ENCODE results near the gene POFUT2.

POFUT2 gene

DNA sequence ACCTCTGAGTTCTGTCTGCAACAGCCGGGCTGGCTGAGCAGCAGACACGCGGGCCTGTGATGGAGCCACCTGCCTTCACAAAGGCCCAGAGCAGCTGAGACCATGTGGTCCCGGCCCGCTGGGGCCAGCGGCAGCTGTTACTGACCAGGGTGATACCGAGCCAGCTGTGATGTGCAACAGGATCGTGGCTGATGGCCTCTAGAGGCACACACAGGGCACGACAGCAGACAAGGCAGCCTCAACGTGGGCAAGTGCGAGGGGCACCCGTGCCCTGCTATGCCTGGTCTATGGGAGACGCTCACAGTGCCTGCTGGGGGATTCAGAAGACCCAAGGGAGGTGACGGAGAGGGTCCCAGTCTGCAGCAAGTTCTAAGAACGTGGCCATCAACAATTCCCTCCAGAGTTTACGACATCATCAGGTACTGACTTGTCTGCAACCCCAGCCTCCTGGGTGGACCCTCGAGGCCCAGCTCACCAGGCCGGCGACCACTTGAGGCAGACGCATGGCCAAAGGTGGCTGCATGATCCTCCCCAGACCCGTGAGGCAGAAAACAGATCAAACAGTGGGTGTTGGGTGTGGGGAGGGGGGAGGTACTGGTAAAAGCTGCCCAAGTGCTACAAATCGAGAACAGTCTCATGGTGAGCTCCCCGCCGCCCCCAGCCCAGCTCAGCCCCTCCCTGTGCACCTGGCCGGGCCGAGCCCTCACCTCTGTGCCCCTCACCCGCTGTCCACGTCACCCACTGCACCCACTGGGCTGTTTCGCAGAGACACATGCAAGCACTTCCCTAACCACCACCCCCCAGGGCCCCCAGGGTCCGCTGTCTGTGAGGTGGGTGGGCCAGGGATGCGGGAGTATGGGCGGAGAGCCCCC lies 6.0 kb downstream of the POFUT2 start:
- peak; percentile 63 for DNase-seq

DNA sequence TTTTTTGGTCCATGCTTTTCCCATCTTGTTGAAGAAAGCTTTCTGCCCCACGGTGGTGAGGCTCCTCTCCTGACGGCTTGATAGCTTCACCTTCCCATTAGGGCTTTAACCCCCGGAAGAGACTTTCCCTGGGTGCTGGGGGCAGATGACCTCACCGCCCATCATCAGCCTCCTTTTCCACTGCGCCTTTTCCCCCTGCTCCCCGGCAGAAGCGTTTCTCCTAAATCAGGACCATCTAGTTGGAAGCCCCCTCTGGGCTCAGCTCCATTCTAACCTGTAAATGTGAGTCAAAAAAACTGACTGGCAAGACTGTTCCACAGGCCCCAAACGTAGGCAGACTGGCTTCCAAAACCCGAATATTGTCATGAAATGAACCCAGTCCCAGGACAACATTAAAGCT lies 6.7 kb downstream of the POFUT2 start:
- DNase-seq: no peak

DNA sequence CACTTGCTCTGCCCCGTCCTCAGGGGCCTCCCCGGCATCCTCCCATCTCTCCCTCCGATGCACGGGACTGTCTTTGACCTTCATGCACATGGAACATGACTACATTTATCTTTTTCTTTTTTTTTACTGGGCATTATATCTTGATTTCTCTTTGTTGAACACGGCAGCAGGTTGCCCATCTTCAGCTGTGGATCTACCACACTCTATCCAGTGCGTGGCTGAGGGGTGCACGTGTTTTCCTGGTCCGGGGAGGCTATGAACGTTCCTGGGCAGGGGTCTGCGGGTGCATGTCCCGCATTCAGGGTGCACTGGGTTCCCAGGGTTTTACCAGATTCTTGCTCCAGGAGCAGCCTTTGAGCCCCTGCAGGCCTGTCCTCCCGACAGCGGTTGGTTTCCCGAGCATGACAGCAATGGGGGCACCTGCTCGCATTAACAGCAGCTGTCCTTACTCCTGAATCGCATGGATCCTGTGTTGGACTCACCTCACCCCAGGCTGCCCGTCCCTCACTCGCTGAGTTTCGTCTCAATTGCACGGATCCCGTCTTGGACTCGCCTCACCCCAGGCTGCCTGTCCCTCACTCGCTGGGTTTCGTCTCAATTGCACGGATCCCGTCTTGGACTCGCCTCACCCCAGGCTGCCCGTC lies 7.4 kb downstream of the POFUT2 start:
- no peak for DNase-seq

DNA sequence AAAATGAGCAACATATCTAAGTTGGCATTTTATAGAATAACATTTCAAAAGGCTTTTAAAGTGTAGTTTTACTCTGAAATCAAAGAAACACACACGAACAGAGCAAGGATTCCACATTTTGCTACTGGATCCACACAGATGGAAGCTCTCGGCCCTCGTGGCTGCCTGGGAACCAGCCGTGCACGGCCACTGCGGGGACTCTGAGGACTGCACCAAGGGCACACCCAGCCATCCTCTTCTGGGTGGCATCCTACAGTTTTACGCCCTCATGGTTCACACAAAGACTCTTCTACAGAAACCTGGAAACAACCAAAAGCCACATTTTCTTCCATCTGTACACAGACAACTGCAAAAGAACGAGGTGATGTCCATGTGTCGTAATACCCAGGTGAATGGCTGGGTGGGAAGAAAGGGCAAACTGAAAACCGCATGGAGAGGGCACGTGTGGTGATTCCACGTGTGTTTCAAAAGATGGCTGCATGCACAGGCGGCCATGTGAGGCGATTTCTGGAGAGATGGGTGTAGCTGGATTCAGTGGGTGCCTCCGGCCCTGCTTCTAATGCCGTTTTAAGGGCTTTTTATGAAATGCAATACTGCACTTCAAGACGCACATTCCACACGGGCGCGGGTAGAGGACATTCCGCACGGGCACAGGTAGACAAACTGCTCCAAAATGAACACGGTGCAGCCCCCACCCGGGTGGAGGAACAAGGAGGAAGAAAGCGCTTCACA lies 8.1 kb downstream of the POFUT2 start:
- DNase-seq: no peak

DNA sequence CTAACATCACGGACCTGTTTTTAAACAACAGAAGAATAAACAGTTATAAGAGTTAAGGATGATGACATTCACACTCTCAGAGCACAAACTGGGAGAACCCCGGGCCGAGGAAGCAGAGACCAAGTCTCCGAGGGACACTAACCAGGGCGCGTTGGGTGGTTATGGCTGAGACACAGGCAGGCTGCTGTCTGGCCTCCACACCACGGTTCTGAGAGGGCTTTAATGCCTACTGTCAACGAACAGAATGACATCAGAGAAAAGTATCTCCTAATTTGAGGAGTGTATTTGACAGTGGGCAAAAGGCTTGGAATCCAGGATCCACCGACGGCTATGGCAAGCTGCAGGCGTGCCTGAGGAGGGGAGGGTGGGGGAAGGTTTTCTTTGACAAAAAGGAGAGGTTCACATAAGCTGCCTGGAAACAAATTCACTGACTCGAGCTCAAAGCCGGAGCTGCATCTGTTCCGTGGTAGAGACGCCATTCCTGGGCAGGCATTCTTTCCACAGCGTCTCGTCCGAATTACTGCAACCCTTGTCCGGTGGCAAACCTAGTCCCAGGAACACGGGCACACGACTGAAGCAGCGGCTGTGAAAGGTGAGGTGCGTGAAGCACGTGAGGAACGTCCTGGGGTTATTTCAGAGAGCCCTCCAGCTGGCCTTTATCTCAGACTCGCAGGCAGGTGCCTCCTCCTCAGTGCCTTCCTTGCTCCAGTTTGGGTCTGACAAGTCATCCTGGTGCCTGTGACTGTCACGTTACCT lies 9.4 kb downstream of the POFUT2 start:
- DNase-seq: no peak

DNA sequence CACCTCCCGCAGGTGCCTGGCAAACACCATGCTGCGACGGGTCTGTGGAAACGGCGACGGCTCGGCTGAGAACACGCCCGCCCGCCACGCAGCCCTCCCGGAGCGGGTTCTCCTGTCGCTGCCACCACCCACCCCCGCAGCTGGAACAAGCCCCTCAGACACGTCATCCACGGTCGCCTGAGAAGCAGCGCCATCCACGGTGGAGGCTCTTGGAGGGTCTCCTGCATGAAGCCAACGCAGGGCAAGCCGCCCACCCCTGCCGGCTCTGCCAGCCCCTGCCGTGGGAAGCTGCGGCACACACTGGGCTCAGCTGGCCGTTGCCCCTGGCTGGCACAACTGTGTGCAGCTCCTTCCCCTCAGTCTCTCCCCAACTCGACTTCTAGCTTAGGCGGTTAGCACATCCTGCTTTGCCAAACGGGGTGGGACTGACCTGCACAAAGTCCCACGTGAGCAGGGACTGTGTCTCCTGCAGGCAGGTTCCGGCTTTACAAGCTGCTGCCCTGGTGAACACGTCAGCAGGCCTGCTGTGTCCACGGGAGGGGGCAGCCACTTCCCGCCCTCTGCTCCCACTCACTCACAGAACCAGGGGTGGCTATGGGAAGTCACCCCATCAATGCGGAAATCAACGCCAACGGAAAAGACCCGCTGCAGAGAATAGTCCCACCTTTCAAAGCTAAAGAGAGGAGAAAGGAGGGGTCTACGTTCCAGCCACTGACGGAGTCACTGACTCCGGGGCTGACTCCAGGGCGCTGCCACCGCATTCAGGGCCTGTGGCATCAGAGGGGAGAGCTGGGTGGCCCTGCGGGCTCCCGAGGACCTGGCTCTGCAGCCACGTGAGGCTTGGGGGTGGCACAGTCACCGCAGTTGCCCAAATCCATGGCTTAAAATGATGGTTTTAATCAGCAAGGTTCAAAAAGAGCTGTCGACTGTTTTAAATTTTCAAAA lies 10.3 kb downstream of the POFUT2 start:
- DNase-seq: no peak

DNA sequence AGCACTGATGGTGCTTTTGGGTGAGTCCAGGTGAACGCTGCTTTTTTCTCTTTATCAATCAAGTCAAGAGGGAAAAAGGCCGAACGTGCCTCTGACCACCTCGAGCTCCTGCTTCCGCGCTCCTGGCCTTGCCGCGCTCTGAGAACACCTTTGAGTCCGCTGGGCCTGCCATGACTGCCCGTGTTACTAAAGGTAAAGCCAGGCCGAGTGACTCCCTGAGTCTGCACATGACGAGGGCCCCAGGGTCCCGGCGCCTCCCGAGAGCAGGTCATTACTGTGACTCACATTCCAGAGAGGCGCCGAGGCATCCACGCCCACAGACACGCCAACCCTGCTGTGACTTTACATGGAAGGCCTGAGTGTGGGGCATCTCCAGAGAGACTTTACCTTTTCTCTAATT lies 11.1 kb downstream of the POFUT2 start:
- DNase-seq: no peak

DNA sequence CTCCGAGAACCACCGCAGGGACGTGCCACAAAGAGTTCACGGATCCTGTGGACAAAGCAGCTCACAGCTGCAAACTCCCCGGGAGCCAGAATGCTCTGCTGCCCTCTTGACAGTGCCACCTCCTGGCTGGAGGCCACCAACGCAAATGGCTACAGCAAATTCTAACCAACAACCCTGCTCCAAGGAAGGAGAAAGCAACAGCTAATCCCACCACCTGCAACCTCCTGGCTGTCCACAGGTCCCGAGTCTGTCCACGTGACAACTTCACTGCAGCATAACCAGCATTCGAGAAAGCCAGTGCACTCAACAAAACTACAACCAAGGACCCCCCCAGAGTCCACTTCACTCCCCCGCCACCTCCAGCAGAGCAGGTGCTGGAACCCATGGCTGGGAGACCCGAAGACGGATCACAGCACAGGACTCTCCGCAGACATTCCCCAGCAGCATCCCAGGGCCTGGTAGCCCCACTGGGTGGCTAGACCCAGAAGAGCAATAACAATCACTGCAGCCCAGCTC lies 17.3 kb downstream of the POFUT2 start:
- no peak for DNase-seq

DNA sequence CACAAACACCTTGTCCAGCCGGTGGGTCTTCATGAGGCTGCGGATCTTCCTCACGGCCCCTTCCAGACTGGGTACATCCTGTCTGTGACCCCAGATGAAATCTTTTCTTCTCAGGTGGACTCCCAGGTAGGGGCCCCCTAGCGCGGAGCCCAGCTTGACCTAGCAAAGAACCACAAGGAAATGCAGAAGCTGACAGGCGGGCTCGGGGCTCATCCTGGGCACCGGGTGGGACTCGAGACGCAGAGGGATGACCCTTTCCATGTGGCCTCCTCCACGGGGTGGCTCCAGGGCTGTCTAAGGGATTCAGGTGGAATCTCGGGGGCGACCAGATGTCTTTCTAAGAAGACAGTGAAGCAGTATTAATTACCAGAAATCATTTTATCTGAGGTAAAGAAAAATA lies 17.8 kb downstream of the POFUT2 start:
- no peak for DNase-seq

DNA sequence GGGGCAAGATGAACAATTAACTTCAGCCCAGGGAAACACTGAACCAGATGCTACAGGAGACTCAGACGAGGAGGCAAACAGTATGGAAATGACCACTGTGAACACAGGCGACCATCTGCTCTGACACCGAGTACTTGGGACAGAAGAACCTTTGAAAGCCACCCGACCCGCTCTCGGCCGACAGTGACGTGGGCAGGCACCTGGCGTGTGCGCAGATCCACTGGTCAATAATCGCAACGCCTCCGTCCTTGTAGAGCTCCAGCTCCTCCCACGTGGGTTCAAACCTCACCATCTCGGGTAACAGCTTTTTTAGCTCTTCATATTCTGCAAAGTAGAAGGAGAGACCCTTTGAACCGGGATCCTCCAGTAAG lies 20.3 kb downstream of the POFUT2 start:
- no peak for DNase-seq

DNA sequence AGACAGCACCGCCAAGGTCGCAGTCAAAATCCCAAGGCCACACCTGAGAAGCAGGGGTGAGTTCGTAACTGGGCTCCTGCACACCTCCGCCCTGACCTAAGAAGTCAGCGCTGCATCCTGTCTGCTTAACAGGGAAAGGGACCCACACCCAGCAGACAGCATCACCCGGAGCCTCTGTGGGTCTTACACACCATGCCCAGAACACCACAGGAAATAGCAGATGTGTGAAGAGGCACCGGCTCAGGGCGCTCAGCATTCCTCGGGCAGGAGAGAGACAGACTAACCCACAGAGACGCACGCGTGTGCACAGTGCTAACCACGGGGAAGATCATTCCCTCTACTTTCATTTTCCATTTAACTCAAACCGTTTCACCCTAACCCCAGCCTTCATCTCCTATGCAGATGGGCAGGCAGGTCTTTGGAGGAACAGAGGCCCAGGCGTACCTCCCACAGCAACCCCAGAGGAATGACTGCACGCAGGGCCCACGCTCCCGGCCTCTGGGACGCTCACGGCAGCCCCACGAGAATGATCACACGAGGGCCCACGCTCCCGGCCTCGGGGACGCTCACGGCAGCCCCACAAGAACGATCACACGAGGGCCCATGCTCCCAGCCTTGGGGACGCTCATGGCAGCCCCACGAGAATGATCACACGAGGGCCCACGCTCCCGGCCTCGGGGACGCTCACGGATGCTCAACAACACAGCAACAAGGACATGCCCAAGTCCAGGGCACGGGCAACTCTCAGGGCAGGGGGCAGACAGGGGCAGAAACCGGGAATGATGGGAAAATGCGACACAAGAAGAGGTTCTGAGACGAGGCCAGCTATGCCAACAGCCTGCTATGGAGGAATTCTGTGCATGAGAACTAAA lies 20.9 kb downstream of the POFUT2 start:
- no peak for DNase-seq

DNA sequence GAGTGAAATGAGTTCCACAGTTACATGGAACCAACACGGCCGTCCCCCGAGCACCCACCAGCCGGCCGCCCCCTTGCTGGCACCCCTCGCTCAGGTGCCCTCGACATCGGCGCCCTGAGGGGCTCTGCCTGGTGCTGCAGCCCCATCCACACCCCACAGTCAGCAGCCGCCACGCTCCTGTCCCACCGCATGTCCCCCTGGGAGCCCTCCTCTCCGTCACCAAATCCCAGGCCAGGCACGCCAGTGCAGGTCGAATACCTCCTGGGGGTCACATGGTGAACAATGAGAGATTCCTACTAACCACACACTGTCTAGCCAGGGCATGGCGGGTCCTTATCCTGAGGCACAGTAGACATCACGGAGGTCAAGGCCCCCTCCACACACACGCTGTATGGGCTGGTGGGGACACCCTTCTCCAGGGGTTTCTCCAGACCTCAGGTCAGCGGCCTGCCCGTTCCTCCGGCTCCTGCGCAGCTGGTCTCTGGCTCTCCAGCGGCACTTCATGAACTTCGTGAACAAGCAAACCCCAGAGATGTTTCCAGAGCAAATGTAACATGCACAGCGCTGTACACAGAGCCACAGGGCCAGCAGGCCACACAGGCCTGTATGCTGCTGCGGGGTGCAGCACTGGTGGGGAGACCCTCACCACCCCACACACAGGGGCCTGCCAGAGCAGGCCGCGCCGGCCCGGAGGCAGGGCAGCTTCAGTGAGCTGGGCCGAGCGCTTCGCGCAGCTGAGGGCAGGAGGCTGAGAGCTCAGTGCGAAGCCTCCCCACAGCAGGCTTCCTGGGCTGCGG lies 21.8 kb downstream of the POFUT2 start:
- DNase-seq: no peak

DNA sequence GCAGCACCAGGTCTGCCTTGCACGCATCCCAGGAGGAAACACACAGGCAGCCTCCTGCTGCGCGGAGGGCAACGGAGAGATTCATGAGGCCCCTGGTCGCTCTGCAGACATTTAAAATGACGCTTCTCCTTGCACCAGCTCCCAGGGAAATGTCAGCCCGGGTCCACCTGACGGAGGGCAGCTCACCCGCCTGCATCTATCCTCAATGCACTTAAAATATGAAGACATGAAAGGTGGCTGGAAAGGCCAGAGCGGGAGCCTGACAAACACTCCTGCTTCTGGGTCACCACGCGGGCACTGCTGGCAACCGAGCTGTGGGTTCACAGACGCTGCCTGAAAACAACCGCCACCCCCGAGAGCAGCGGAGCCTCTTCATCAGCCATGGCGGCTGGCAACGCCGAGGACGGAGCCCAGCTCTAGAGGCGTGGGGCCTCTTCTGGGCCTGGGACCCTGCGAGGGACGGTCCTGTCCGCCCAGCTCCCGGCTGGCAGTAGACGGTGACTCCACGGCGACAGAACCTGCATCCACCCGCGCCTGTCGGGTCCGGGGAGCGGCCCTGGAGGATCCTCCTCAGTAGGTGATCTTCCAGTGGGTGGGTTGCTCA lies 22.7 kb downstream of the POFUT2 start:
- DNase-seq: no peak

DNA sequence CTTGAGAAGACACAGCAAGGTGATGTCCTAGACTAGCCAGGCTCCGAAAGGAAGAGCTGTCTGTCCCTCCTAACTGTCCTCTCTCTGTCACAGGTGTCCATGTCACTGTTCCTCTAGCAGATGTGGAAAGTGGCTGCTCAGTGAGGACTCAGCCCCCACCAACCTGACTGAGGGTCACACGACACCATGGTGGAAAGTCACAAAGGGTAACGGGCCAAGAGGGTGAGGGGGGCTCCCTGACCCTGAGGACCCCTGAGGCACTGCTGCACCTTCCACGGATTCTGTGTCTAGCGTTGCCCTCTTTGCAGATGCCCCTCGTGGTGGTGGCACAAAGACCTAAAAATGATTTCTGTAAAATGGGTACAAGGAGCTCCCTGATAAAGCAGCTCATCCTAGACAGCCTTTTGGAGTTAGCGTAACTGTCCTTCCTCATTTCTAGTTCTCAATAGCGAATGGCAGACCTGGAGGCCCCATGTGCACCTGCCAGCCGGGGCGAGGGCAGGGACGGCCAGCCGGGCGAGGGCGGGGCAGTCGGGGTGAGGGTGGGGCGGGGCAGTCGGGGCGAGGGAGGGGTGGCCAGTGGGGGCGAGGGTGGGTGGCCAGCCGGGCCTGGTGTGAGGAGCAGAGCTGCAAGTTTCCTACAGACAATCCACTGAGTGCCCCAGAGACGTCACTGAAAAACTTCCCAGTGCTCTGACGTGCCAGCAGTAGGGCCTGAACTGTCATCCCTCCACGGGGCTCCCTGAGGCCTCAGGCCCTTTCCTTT lies 23.4 kb downstream of the POFUT2 start:
- DNase-seq: no peak

DNA sequence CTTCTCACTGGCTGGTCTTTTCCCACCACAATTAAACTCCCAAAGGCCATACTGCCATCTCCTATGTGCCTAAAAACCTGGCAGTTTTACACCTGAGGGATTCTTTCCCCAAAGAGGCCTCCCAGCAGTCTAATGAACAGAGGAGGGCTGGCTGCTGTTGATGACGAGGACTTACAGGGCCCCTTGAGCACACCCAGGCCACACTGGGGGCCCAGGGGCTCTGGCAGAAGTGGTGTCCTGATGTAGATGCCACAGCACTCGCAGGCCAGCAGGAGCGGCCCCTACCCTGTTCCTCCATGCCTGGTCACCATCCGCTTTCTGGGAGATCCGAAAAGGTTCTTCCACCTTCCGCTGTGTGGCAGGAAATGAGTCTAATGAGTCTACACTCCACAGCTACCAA lies 24.2 kb downstream of the POFUT2 start:
- no peak for DNase-seq

DNA sequence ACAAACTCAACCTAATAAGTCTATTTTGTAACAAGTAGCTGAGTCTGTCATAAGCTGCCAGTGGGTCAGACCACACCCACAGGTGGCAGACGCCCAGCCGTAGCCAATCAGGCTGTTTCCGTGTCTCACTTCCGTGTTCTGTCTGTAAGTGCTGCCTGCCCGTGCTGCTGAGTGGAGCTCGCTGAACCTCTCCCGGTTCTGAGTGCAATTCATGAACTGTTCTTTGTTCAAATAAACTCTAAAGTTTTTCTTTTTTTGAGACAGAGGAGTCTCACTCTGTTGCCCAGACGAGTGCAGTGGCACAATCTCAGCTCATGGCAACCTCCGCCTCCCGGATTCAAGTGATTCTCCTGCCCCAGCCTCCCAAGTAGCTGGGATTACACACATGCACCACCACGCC lies 25.1 kb downstream of the POFUT2 start:
- DNase-seq: no peak

DNA sequence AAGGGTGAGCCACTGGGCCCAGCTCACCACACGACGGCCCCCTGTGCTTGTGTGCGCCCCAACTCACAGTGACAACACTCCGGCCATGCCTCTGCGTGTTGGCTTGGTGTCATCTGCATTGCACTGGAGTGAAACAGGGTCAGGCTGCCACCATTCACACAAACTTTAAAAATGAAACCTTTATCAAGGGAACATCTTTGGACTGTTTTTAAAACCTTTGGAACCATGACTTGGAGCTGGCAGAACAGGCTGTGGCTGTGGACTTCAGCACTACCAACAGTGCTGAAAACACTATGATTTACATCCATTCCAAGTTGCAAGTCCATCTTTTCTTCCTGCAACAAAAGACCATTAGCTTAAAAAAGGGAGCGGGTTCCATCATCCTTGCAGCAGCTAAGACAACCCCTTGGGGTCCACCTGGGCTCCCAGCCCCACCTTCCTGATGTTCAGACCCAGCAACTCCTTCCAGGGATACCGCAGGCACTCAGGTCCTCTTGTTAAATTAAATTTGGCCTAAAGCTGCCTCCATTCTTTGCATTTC lies 25.6 kb downstream of the POFUT2 start:
- DNase-seq: no peak

DNA sequence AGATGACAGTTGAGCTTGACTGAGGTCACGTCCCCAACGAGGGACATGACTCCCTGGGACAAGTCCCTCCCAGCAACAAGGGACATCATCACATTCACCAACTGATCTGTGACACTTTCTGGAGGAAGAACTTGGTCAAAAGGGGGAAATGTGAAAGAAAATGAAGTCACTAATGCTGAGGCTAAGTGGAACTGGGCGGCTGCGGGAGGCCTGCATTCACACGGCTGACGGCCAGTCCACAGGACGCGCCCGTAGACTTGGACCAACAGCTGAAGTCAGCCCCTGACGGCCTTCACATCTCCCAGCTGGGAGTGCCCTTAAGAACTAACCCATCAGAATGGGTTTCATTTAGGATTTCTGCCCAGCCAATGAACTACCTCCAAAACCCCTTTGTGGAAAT lies 26.6 kb downstream of the POFUT2 start:
- no peak for DNase-seq

Data from eye (tissue), 1 donor.